Left renal pelvis (tissue), 4 donors: Measurements from ENCODE around the gene RIC8A. TPM values are rescaled to one million over a fixed set of nuclear protein-coding genes. Genes with fewer than 3 reads are reported as not detected.
"Not testable (repeated sequence)": the region's sequence is repeated elsewhere in the genome, so short reads cannot be mapped to it uniquely, and the experiment has no call there.

Source experiments
- DNase-seq, 4 donors: peaks; one replicate each; pipeline ENCODE4 v3.0.0-alpha.2; 2013; ENCODE audit warnings: low read depth in 4 of 4, low spot score in 3 of 4
- polyA plus RNA-seq, 4 donors: library from polyadenylated mRNA; unstranded; fragments of 120-200 nt; gene quantifications; one replicate each; pipeline ENCODE4 v1.2.1, GENCODE V29; 2013; ENCODE audit not compliant: insufficient read length in 4 of 4

RIC8A gene
- polyA plus RNA-seq, 4 donors: 68.7 to 87.3 (median 84.3) TPM

GRCh38 chr11:216081-216974 is 8.8 kb downstream of the RIC8A start:
- no peak for DNase-seq

GRCh38 chr11:217704-218103 is 10.2 kb downstream of the RIC8A start:
- no peak for DNase-seq

- no peak for DNase-seq
Measured at GRCh38 chr11:218815-219593, 11.5 kb downstream of the RIC8A start.

- not testable (repeated sequence) for DNase-seq
Measured at GRCh38 chr11:220641-221215, 13.2 kb downstream of the RIC8A start.

- no peak for DNase-seq
Measured at GRCh38 chr11:221539-221938, 14.0 kb downstream of the RIC8A start.

- no peak for DNase-seq
Measured at GRCh38 chr11:221998-222789, 14.7 kb downstream of the RIC8A start.

- no peak for DNase-seq
Measured at GRCh38 chr11:223026-223789, 15.7 kb downstream of the RIC8A start.

GRCh38 chr11:223884-224283 is 16.4 kb downstream of the RIC8A start:
- DNase-seq: no peak

- no peak for DNase-seq
Measured at GRCh38 chr11:224424-224823, 16.9 kb downstream of the RIC8A start.

- no peak for DNase-seq
Measured at GRCh38 chr11:225734-226453, 18.4 kb downstream of the RIC8A start.

- DNase-seq: no peak
Measured at GRCh38 chr11:227824-228379, 20.4 kb downstream of the RIC8A start.

- no peak for DNase-seq
Measured at GRCh38 chr11:230431-230830, 22.9 kb downstream of the RIC8A start.

GRCh38 chr11:232783-233565 is 25.5 kb downstream of the RIC8A start:
- no peak for DNase-seq

- no peak for DNase-seq
Measured at GRCh38 chr11:235180-235579, 27.7 kb downstream of the RIC8A start.

GRCh38 chr11:235609-235996 is 28.1 kb downstream of the RIC8A start:
- DNase-seq: peak in 1 of 4 donors; percentile 23

- DNase-seq: peak; percentile 55 to 64 (median 58)
Measured at GRCh38 chr11:235997-236773, 28.7 kb downstream of the RIC8A start, which contains the start of gene SIRT3. Gene SIRT3, minus strand, starts transcription at chr11:236342. Its CDS starts 14 bp downstream, at chr11:236328.
